ENCODE measurements around the gene ATP6V1G1. TPM values are rescaled to one million over a fixed set of nuclear protein-coding genes. Genes with fewer than 3 reads are reported as not detected.

The ATP6V1G1 gene
- total RNA-seq, 1 experiment from 2014 or later, result 119 TPM

DNA sequence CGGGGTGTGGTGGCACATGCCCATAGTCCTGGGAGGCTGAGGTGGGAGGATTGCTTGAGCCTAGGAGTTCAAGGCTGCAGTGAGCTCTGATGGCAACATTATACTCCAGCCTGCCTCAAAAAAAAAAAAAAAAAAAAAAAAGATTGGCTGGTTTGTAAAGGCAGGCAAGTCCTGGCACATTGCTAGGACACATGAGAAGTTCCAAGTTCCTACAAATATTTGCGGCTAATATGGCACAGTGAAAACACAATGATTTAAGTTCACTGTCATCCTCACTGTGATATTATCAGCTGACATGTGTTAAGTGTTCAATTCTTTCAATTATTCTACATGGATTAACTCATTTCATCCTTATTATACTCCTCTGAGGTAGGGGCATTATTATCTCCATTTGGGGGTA is 43.6 kb downstream of the ATP6V1G1 start:
- Histone ChIP-seq H4K8ac (replicated peaks; ENCODE audit: insufficient read length, low read depth, low read length) (no peak overlapping the region), H2AK5ac (ENCODE audit: insufficient read length, low read length) (no peak overlapping the region), H3T11ph (ENCODE audit: low read length) (no peak overlapping the region), H4K20me1 (ENCODE audit: control insufficient read depth, insufficient read depth, insufficient read length) (no peaks in the 10 kb centered on the region), H3K18ac (ENCODE audit: insufficient read length, low read depth, low read length) (no peak overlapping the region), H2BK12ac (ENCODE audit: insufficient read length, low read depth, low read length) (no peak overlapping the region), H2BK5ac (ENCODE audit: insufficient read length, low read length) (no peak overlapping the region), H2BK20ac (ENCODE audit: low read depth, low read length, poor library complexity, severe bottlenecking) (no peak overlapping the region), H3K4ac (ENCODE audit: low read depth, low read length) (no peak overlapping the region), H3K79me1 (ENCODE audit: insufficient read depth, low read depth, low read length, poor library complexity, severe bottlenecking) (no peaks in the 10 kb centered on the region), H3K27ac (ENCODE audit: insufficient read length, low read depth, low read length) (no peak overlapping the region), H4K5ac (ENCODE audit: insufficient read length, low read depth, low read length) (no peak overlapping the region), H3K4me1 (ENCODE audit: insufficient read depth, low read length) (no peaks in the 10 kb centered on the region), H3K9me3 (ENCODE audit: control insufficient read depth, low read depth, low read length) (no peaks in the 10 kb centered on the region), H4K91ac (ENCODE audit: insufficient read length, low read depth, low read length) (no peak overlapping the region), H3K9ac (ENCODE audit: extremely low read depth, insufficient read length, low read length) (no peak overlapping the region), H3K56ac (ENCODE audit: insufficient read length, low read depth, low read length) (no peak overlapping the region), H3K23ac (ENCODE audit: insufficient read length, low read depth, low read length) (no peak overlapping the region), H3K4me2 (ENCODE audit: insufficient read depth, insufficient read length, low read length) (no peak overlapping the region), H2BK120ac (ENCODE audit: low read depth, low read length, poor library complexity, severe bottlenecking) (no peak overlapping the region), H3K79me2 (ENCODE audit: insufficient read depth, low read length) (no peaks in the 10 kb centered on the region), H3K27me3 (ENCODE audit: insufficient read depth, low read length) (no peaks in the 10 kb centered on the region), H2AFZ (ENCODE audit: low read length) (no peak overlapping the region), H3K14ac (ENCODE audit: insufficient read depth, low read length) (no peak overlapping the region), H3K23me2 (ENCODE audit: insufficient read length, low read depth, low read length, poor library complexity, severe bottlenecking) (no peaks in the 10 kb centered on the region), H2BK15ac (ENCODE audit: low read depth, low read length) (no peak overlapping the region)
- Mint-ChIP-seq H3K27me3 (ENCODE audit: low read depth) (no peaks in the 10 kb centered on the region), H3K27ac (no peak overlapping the region), H3K9me3 (no peaks in the 10 kb centered on the region), H3K4me3 (no peak overlapping the region), H3K4me1 (no peaks in the 10 kb centered on the region), H3K36me3 (ENCODE audit: insufficient read depth in 1 of 3, low read depth in 3 of 3) (peaks cover 17 to 52% (median 18%) of the 10 kb centered on the region in 3 experiments; a peak in 5 of 7 replicates)
- TF ChIP-seq, protein P1, sequence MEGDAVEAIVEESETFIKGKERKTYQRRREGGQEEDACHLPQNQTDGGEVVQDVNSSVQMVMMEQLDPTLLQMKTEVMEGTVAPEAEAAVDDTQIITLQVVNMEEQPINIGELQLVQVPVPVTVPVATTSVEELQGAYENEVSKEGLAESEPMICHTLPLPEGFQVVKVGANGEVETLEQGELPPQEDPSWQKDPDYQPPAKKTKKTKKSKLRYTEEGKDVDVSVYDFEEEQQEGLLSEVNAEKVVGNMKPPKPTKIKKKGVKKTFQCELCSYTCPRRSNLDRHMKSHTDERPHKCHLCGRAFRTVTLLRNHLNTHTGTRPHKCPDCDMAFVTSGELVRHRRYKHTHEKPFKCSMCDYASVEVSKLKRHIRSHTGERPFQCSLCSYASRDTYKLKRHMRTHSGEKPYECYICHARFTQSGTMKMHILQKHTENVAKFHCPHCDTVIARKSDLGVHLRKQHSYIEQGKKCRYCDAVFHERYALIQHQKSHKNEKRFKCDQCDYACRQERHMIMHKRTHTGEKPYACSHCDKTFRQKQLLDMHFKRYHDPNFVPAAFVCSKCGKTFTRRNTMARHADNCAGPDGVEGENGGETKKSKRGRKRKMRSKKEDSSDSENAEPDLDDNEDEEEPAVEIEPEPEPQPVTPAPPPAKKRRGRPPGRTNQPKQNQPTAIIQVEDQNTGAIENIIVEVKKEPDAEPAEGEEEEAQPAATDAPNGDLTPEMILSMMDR (conservative IDR thresholded peaks at IDR 0.05), result no peak
- no CpG with 5 or more reads among the region's 2 CpGs for WGBS (ENCODE audit: extremely low coverage, insufficient read length, low lambda C conversion rate)
- DNase-seq, result no peak
